ENCODE measurements around the gene C4orf46.
A peak's percentile ranks its signal among the peaks of the same experiment; 100 is the strongest.

C4orf46 gene

GRCh38 chr4:158644356-158644755, 27.3 kb downstream of the C4orf46 start:
- TF ChIP-seq CTCF (IDR thresholded peaks at IDR 0.05; ENCODE audit: poor library complexity, severe bottlenecking), result no peak
- H3K4me3 ChIP-seq (ENCODE audit: severe bottlenecking), result no peak overlapping the region
- H3K27ac ChIP-seq (ENCODE audit: poor library complexity, severe bottlenecking), result no peak overlapping the region
- no peaks in the 10 kb centered on the region for H3K36me3 ChIP-seq (ENCODE audit: low read depth)
- DNase-seq (ENCODE audit: low spot score) (no peak), ATAC-seq (ENCODE audit: low read depth) (no peak)
- no peaks in the 10 kb centered on the region for H3K4me1 ChIP-seq (ENCODE audit: insufficient read depth, poor library complexity, severe bottlenecking)
- H3K27me3 ChIP-seq (ENCODE audit: insufficient read depth, poor library complexity, severe bottlenecking), result no peaks in the 10 kb centered on the region
- no peaks in the 10 kb centered on the region for H3K9me3 ChIP-seq (ENCODE audit: severe bottlenecking)

DNA sequence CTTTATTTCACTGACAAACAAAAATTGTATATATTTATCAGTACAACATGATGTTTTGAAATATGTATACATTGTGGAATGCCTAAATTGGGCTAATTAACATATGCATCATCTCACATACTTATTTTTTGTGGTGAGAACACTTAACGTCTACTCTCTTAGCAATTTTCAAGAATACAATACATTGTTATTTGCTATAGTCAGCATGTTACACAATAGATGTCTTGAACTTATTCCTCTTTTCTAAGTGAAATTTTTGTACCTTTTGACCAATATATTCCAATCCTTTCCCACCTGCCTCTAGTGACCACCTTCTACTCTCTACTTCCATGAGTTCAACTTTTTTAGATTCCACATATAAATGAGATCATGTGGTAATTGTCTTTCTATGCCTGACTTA, 35.1 kb downstream of the C4orf46 start:
- no peak for ATAC-seq (ENCODE audit: low read depth)

DNA sequence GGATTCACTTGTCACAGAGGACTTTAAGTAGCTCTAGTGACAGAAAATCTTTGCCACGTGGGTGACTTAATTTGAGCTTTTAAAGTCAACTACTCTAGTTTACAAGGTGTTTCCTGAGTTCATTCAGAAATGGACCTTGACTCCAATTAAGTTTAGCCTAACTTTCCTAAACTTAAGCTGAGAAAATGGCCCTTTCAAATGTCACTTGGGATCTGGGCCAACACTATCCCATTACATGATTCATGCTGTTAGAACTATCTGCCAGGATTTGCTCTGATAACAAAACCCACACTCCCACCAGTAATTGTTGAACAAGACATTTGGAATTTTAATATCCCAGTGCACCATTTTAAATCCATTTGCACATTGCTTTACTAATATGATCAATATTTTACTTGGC, 40.8 kb downstream of the C4orf46 start:
- H3K36me3 ChIP-seq (ENCODE audit: low read depth), result no peaks in the 10 kb centered on the region
- H3K4me3 ChIP-seq (ENCODE audit: severe bottlenecking), result no peak overlapping the region
- H3K9me3 ChIP-seq (ENCODE audit: severe bottlenecking), result no peaks in the 10 kb centered on the region
- H3K27ac ChIP-seq (ENCODE audit: poor library complexity, severe bottlenecking), result no peak overlapping the region
- no peak for ATAC-seq (ENCODE audit: low read depth)
- no peaks in the 10 kb centered on the region for H3K4me1 ChIP-seq (ENCODE audit: insufficient read depth, poor library complexity, severe bottlenecking)
- TF ChIP-seq CTCF (IDR thresholded peaks at IDR 0.05; ENCODE audit: poor library complexity, severe bottlenecking), result no peak
- DNase-seq (ENCODE audit: low spot score), result no peak
- no peaks in the 10 kb centered on the region for H3K27me3 ChIP-seq (ENCODE audit: insufficient read depth, poor library complexity, severe bottlenecking)

More for the DNA sequence above, 35.1 kb downstream of the C4orf46 start:
- TF ChIP-seq CTCF (IDR thresholded peaks at IDR 0.05; ENCODE audit: poor library complexity, severe bottlenecking), result no peak
- no peaks in the 10 kb centered on the region for H3K9me3 ChIP-seq (ENCODE audit: severe bottlenecking)
- DNase-seq (ENCODE audit: low spot score), result no peak
- H3K4me3 ChIP-seq (ENCODE audit: severe bottlenecking), result no peak overlapping the region
- no peaks in the 10 kb centered on the region for H3K36me3 ChIP-seq (ENCODE audit: low read depth)
- no peaks in the 10 kb centered on the region for H3K27me3 ChIP-seq (ENCODE audit: insufficient read depth, poor library complexity, severe bottlenecking)
- no peaks in the 10 kb centered on the region for H3K4me1 ChIP-seq (ENCODE audit: insufficient read depth, poor library complexity, severe bottlenecking)
- H3K27ac ChIP-seq (ENCODE audit: poor library complexity, severe bottlenecking), result no peak overlapping the region

GRCh38 chr4:158625544-158625943, 46.1 kb downstream of the C4orf46 start:
- no peaks in the 10 kb centered on the region for H3K9me3 ChIP-seq (ENCODE audit: severe bottlenecking)
- DNase-seq (ENCODE audit: low spot score), result no peak
- TF ChIP-seq CTCF (IDR thresholded peaks at IDR 0.05; ENCODE audit: poor library complexity, severe bottlenecking), result no peak
- no peak overlapping the region for H3K4me3 ChIP-seq (ENCODE audit: severe bottlenecking)
- H3K36me3 ChIP-seq (ENCODE audit: low read depth), result no peaks in the 10 kb centered on the region
- no peaks in the 10 kb centered on the region for H3K4me1 ChIP-seq (ENCODE audit: insufficient read depth, poor library complexity, severe bottlenecking)
- H3K27me3 ChIP-seq (ENCODE audit: insufficient read depth, poor library complexity, severe bottlenecking), result no peaks in the 10 kb centered on the region
- no peak for ATAC-seq (ENCODE audit: low read depth)
- no peak overlapping the region for H3K27ac ChIP-seq (ENCODE audit: poor library complexity, severe bottlenecking)

DNA sequence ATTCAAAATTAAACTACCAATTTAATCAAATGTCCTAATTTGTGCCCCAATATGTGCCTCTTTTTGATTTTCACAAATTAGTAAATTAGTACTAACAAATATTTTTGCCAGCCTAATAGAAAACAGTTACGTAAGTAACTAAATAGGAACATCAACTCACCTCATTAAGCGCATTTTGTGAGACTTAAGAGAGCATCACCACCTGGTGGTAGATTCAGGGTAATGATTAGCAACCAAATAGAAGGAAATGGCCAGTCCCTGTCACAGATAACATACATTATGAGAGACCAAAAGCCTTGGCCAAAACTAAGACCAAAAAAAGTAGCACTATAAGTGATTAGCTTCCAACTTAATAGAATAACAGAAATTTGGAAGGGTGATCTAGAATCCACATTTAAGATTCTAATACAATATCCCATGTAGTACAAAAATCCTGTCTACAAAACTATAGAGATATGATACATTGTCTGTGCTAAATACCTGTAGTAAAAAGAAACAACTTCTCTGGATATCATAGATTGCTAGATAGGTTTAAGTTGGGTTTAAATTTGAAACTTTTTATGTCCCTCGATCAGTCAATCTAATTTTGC, 46.7 kb downstream of the C4orf46 start:
- ATAC-seq (ENCODE audit: low read depth), result peak; percentile 61; the same call in 2 of the 3 replicates
- TF ChIP-seq CTCF (IDR thresholded peaks at IDR 0.05; ENCODE audit: poor library complexity, severe bottlenecking), result peak; percentile 93
- H3K9me3 ChIP-seq (ENCODE audit: severe bottlenecking), result no peaks in the 10 kb centered on the region
- no peaks in the 10 kb centered on the region for H3K4me1 ChIP-seq (ENCODE audit: insufficient read depth, poor library complexity, severe bottlenecking)
- no peaks in the 10 kb centered on the region for H3K27me3 ChIP-seq (ENCODE audit: insufficient read depth, poor library complexity, severe bottlenecking)
- DNase-seq (ENCODE audit: low spot score), result no peak
- H3K36me3 ChIP-seq (ENCODE audit: low read depth), result no peaks in the 10 kb centered on the region
- H3K27ac ChIP-seq (ENCODE audit: poor library complexity, severe bottlenecking), result no peak overlapping the region
- no peak overlapping the region for H3K4me3 ChIP-seq (ENCODE audit: severe bottlenecking)

All from RWPE2 (cell line).